ENCODE data around the gene ISM1.

The ISM1 gene

GRCh38 chr20:13349235-13349604, 128.1 kb downstream of the ISM1 start:
- DNase-seq: no peak

All from femur (tissue), 1 donor.